H7 (cell line): ENCODE data around the gene TSHZ2. TPM values are rescaled to one million over a fixed set of nuclear protein-coding genes. Genes with fewer than 3 reads are reported as not detected.
"Not testable (repeated sequence)": the region's sequence is repeated elsewhere in the genome, so short reads cannot be mapped to it uniquely, and the experiment has no call there.

Experiments
- DNase-seq: peaks from one replicate; pipeline ENCODE4 v3.0.0; 2012
- H3K27me3 ChIP-seq: 2 replicates; pipeline ENCODE4 v1.6.0; 2011; ENCODE audit warnings: mild to moderate bottlenecking, low read length; ENCODE audit not compliant: control insufficient read depth, insufficient read depth
- H3K36me3 ChIP-seq: replicated peaks from 2 replicates; pipeline ENCODE4 v1.5.1; 2011; ENCODE audit warnings: low read length; ENCODE audit not compliant: control insufficient read depth, insufficient read depth
- H3K4me3 ChIP-seq: 2 replicates; pipeline ENCODE4 v1.5.1; 2011; ENCODE audit warnings: low read depth, mild to moderate bottlenecking, control low read depth, low read length, moderate library complexity; ENCODE audit not compliant: insufficient read depth
- total RNA-seq: library from RNA; depleted of rRNA; stranded (reverse); fragments of >200 nt; shearing (Covaris generic); gene quantifications from 2 replicates; pipeline ENCODE4 v1.2.3, GENCODE V29; 2014

The TSHZ2 gene
- total RNA-seq, 1 experiment from 2014 or later = 0.31 TPM

DNA sequence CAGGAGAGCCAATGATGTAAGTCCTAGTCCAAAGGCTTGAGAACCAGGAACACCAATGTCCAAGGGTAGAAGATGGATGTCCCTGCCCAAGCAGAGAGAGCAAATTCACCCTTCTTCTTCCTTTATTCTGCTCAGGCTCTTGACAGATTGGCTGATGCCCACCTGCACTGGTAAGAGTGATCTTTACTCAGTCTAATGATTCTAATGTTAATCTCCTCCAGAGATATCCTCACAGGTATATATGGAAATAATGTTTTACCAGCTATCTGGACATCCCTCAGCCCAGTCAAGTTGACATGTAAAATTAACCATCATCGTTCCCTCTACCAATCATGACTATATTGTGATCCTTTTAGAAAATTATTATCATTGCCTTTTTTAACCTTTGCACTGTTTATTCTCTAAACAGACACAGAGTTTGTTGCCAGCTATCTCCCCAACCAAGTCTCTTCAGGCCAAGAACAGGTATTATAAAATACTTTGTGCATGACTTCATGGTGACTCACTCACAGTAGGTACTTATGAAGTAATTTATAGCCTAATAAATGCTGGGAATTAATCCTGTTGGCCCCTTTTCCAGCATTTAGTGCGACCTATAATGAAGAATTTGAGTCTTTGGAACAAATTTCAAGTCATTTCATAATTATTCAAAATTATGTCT lies 26.2 kb upstream of the TSHZ2 start:
- Histone ChIP-seq H3K4me3 (no peak overlapping the region), H3K27me3 (no peaks in the 10 kb centered on the region), H3K36me3 (no peaks in the 10 kb centered on the region)
- no peak for DNase-seq

GRCh38 chr20:52948491-52948890 lies 23.7 kb upstream of the TSHZ2 start:
- Histone ChIP-seq H3K4me3 (no peak overlapping the region), H3K36me3 (no peaks in the 10 kb centered on the region), H3K27me3 (no peaks in the 10 kb centered on the region)
- no peak for DNase-seq

DNA sequence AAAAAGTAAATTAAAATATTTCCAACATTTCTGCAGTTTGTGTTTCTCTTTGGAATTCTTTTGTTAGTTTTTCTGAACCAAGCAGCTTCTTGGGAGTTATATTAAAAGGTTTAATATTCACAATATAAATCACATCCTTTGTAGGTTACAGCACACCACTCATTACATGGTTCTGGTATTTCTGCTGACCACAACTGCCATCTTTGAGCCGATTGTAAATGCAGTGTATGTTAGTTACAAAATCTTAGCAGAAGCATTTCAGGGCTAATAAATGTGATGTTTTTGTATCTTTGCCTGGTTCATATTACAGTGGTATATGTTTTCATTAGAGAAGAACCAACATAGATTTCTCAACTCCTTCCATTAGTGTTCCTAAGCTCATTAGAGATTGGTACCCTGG lies 19.1 kb upstream of the TSHZ2 start:
- DNase-seq = no peak

GRCh38 chr20:52954849-52955248 lies 17.3 kb upstream of the TSHZ2 start:
- DNase-seq = no peak
- Histone ChIP-seq H3K27me3 (no peaks in the 10 kb centered on the region), H3K36me3 (no peaks in the 10 kb centered on the region), H3K4me3 (no peak overlapping the region)

More for the DNA sequence above, 19.1 kb upstream of the TSHZ2 start:
- H3K27me3 ChIP-seq = no peaks in the 10 kb centered on the region
- no peaks in the 10 kb centered on the region for H3K36me3 ChIP-seq
- H3K4me3 ChIP-seq = no peak overlapping the region

DNA sequence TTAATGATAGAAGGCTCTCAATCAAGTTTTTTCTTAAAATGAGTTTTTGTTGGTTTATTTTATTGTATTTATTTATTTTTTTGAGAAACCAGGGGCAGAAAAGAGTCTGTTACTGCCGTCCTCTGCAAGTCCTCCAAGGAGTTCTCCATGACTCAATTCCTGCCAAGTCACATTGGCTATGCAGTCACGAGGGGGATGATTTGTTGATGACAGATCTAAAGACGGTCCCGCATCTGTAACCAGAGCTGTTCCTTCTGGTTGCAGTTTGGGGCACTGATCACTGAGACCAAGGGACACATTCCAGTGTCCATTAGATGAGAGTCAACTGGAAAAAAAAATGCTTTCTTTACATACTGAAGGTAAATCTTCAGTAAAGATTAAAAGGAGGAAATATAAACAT lies 13.9 kb upstream of the TSHZ2 start:
- no peak for DNase-seq
- Histone ChIP-seq H3K4me3 (no peak overlapping the region), H3K36me3 (no peaks in the 10 kb centered on the region)

GRCh38 chr20:52959125-52959524 lies 13.0 kb upstream of the TSHZ2 start:
- no peaks in the 10 kb centered on the region for H3K36me3 ChIP-seq
- H3K27me3 ChIP-seq = no peaks in the 10 kb centered on the region
- no peak overlapping the region for H3K4me3 ChIP-seq
- DNase-seq = no peak

More for the DNA sequence above, 13.9 kb upstream of the TSHZ2 start:
- no peaks in the 10 kb centered on the region for H3K27me3 ChIP-seq

- Histone ChIP-seq H3K27me3 (no peaks in the 10 kb centered on the region), H3K4me3 (no peak overlapping the region), H3K36me3 (no peaks in the 10 kb centered on the region)
- no peak for DNase-seq
Measured at GRCh38 chr20:52962183-52962582, 10.0 kb upstream of the TSHZ2 start.

GRCh38 chr20:52963131-52963530 lies 9.0 kb upstream of the TSHZ2 start:
- DNase-seq = no peak
- no peaks in the 10 kb centered on the region for H3K36me3 ChIP-seq
- H3K4me3 ChIP-seq = no peak overlapping the region
- H3K27me3 ChIP-seq = no peaks in the 10 kb centered on the region

- Histone ChIP-seq H3K36me3 (no peaks in the 10 kb centered on the region), H3K4me3 (no peak overlapping the region), H3K27me3 (no peaks in the 10 kb centered on the region)
- DNase-seq = no peak
Measured at GRCh38 chr20:52964131-52964530, 8.0 kb upstream of the TSHZ2 start.

- no peaks in the 10 kb centered on the region for H3K27me3 ChIP-seq
- H3K4me3 ChIP-seq = no peak overlapping the region
- no peaks in the 10 kb centered on the region for H3K36me3 ChIP-seq
- no peak for DNase-seq
Measured at GRCh38 chr20:52965380-52965779, 6.8 kb upstream of the TSHZ2 start.

- H3K4me3 ChIP-seq = no peak overlapping the region
- H3K27me3 ChIP-seq = no peaks in the 10 kb centered on the region
- no peaks in the 10 kb centered on the region for H3K36me3 ChIP-seq
- DNase-seq = no peak
Measured at GRCh38 chr20:52965819-52966218, 6.3 kb upstream of the TSHZ2 start.

DNA sequence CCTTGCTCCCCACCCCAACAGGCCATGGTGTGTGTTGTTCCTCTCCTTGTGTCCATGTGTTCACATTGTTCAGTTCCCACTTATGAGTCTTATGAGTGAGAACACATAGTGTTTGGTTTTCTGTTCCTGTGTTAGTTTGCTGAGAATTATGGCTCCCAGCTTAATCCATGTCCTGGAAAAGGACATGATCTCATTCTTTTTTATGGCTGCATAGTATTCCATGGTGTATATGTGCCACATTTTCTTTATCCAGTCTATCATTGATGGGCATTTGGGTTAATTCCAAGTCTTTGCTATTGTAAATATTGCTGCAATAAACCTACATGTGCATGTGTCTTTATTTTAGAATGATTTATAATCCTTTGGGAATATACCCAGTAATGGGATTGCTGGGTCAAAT lies 5.6 kb upstream of the TSHZ2 start:
- DNase-seq, H3K36me3 ChIP-seq, H3K27me3 ChIP-seq, H3K4me3 ChIP-seq: not testable (repeated sequence)

DNA sequence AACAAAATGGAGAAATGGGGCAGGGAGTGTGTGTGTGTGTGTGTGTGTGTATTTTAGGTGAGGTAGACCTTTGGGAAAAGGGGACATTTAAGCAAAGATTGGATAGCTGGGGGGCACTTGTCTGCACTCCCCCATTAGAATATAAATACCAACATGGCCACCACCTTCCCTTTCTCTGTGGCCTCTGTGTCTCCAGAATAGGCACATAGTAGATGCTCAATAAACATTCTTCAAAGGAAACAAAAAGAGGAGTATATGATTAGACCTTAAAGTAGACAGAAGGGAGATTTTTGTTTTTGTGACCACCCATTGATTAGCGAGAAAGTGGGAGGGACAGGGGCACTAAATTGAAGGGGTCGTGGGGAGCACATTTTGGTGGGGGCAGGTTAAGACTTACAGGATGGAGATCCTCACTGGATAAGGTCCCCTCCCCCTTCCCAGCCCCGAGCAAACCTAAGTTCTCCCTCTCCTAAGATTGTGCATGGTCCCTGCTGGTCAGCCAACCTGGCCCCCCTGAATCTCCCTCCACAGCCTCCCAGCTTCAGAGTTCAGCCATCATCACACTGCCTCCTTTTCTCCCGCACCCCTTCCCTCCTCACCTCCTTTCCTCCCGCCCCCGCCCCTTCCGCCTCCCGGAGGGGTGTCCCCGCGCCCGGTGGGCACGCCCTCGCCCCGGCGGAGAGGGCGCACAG lies 514 bp upstream of the TSHZ2 start:
- peak overlapping the region; percentile 50 for H3K4me3 ChIP-seq
- DNase-seq = no peak
- no peaks in the 10 kb centered on the region for H3K36me3 ChIP-seq
- H3K27me3 ChIP-seq = peaks cover 26% of the 10 kb centered on the region

GRCh38 chr20:52972965-52973819 lies 1.0 kb downstream of the TSHZ2 start:
- peak; percentile 80 for DNase-seq
- H3K4me3 ChIP-seq = peak overlapping the region; percentile 50
- peaks cover 26% of the 10 kb centered on the region for H3K27me3 ChIP-seq
- H3K36me3 ChIP-seq = no peaks in the 10 kb centered on the region

DNA sequence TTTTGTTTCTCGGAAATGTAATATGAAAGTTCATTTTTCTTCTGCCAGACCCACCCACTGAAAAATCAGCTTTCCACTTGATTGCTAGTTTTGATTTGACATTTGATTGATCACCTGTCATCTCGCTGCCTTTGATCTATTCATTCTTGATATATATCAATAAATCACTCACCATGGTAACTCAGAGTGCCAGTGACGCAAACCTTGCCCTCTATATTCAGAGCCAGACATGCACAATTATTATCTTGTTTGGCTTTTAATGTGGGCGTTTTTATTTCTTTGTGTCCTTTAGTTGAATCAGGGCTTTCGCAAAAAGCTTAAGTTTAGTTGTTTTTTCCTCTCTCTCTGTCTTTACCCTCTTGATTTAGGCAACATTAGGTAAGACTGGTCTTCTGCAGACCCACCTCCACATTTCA lies 2.0 kb downstream of the TSHZ2 start:
- H3K36me3 ChIP-seq = no peaks in the 10 kb centered on the region
- DNase-seq = no peak
- H3K27me3 ChIP-seq = peaks cover 26% of the 10 kb centered on the region
- H3K4me3 ChIP-seq = no peak overlapping the region
